DOHH2 (cell line): ENCODE data around the gene FRMPD1.

Experiments
- H3F3A ChIP-seq: fragments of 200-600 bp; sonication (generic), shearing (Covaris generic); 2 replicates; pipeline ENCODE4 v1.6.0; 2016; ENCODE audit warnings: antibody characterized with exemption, mild to moderate bottlenecking; ENCODE audit not compliant: control insufficient read depth, insufficient read depth
- H3K27ac ChIP-seq: fragments of 200-600 bp; sonication (generic); 2 replicates; pipeline ENCODE4 v1.5.1; 2014; ENCODE audit warnings: low read depth, mild to moderate bottlenecking, low read length, moderate library complexity
- H3K27me3 ChIP-seq: fragments of 200-600 bp; sonication (generic); 2 replicates; pipeline ENCODE4 v1.6.1; 2014; ENCODE audit warnings: mild to moderate bottlenecking, low read length, mixed read lengths; ENCODE audit not compliant: control insufficient read depth
- H3K36me3 ChIP-seq: fragments of 200-600 bp; sonication (generic); 2 replicates; pipeline ENCODE4 v1.6.1; 2014; ENCODE audit warnings: mild to moderate bottlenecking, low read length, moderate library complexity, mixed read lengths; ENCODE audit not compliant: control insufficient read depth
- H3K4me1 ChIP-seq: fragments of 200-600 bp; sonication (generic); 2 replicates; pipeline ENCODE4 v1.6.1; 2014; ENCODE audit warnings: mild to moderate bottlenecking, low read length, mixed read lengths; ENCODE audit not compliant: control insufficient read depth
- H3K4me2 ChIP-seq: fragments of 200-600 bp; sonication (generic); 2 replicates; pipeline ENCODE4 v1.6.0; 2014; ENCODE audit warnings: mild to moderate bottlenecking, low read length, moderate library complexity
- H3K4me3 ChIP-seq: fragments of 200-600 bp; sonication (generic); 2 replicates; pipeline ENCODE4 v1.5.1; 2014; ENCODE audit warnings: mild to moderate bottlenecking, low read length, mixed read lengths
- H3K79me2 ChIP-seq: fragments of 200-600 bp; sonication (generic); 2 replicates; pipeline ENCODE4 v1.6.1; 2014; ENCODE audit warnings: mild to moderate bottlenecking, low read length, mixed read lengths; ENCODE audit not compliant: control insufficient read depth
- H3K9me2 ChIP-seq: fragments of 200-600 bp; sonication (generic); replicated peaks from 2 replicates; pipeline ENCODE4 v1.6.1; 2014; ENCODE audit warnings: mild to moderate bottlenecking, low read length, mixed read lengths; ENCODE audit not compliant: control insufficient read depth
- H3K9me3 ChIP-seq: fragments of 200-600 bp; sonication (generic); 2 replicates; pipeline ENCODE4 v1.6.1; 2014; ENCODE audit warnings: antibody characterized with exemption, low read length, mixed read lengths; ENCODE audit not compliant: control insufficient read depth, insufficient read depth
- H4K20me1 ChIP-seq: fragments of 200-600 bp; sonication (generic); 2 replicates; pipeline ENCODE4 v1.6.0; 2014; ENCODE audit warnings: low read depth, mild to moderate bottlenecking, antibody characterized with exemption, low read length, moderate library complexity; ENCODE audit not compliant: control insufficient read depth, insufficient read depth
- EZH2phosphoT487 ChIP-seq: fragments of 200-600 bp; sonication (generic); IDR thresholded peaks from 2 replicates; pipeline ENCODE4 v1.6.1; 2017; ENCODE audit warnings: borderline replicate concordance, mild to moderate bottlenecking, antibody characterized with exemption, low read length, moderate library complexity, mixed read lengths
- TF ChIP-seq, protein P1 (sequence below): fragments of 200-600 bp; sonication (generic); IDR thresholded peaks from one replicate; pipeline ENCODE4 v1.5.1; 2014; ENCODE audit warnings: antibody characterized with exemption, mild to moderate bottlenecking, low read depth, low read length; ENCODE audit not compliant: poor library complexity, severe bottlenecking

FRMPD1 gene

GRCh38 chr9:37707748-37708147, 57.0 kb downstream of the FRMPD1 start:
- H3K4me3 ChIP-seq = no peak overlapping the region
- H3F3A ChIP-seq = no peaks in the 10 kb centered on the region
- no peaks in the 10 kb centered on the region for H3K79me2 ChIP-seq
- no peaks in the 10 kb centered on the region for H3K36me3 ChIP-seq
- H3K27me3 ChIP-seq = peaks cover 34% of the 10 kb centered on the region
- H3K9me2 ChIP-seq = no peaks in the 10 kb centered on the region
- H4K20me1 ChIP-seq = no peaks in the 10 kb centered on the region
- no peaks in the 10 kb centered on the region for H3K9me3 ChIP-seq
- H3K4me1 ChIP-seq = no peaks in the 10 kb centered on the region
- H3K4me2 ChIP-seq = no peak overlapping the region
- TF ChIP-seq, protein P1, sequence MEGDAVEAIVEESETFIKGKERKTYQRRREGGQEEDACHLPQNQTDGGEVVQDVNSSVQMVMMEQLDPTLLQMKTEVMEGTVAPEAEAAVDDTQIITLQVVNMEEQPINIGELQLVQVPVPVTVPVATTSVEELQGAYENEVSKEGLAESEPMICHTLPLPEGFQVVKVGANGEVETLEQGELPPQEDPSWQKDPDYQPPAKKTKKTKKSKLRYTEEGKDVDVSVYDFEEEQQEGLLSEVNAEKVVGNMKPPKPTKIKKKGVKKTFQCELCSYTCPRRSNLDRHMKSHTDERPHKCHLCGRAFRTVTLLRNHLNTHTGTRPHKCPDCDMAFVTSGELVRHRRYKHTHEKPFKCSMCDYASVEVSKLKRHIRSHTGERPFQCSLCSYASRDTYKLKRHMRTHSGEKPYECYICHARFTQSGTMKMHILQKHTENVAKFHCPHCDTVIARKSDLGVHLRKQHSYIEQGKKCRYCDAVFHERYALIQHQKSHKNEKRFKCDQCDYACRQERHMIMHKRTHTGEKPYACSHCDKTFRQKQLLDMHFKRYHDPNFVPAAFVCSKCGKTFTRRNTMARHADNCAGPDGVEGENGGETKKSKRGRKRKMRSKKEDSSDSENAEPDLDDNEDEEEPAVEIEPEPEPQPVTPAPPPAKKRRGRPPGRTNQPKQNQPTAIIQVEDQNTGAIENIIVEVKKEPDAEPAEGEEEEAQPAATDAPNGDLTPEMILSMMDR = no peak
- TF ChIP-seq EZH2phosphoT487 = no peak
- H3K27ac ChIP-seq = no peak overlapping the region

GRCh38 chr9:37710046-37710445, 59.3 kb downstream of the FRMPD1 start:
- peaks cover 30% of the 10 kb centered on the region for H3K27me3 ChIP-seq
- no peaks in the 10 kb centered on the region for H3K9me2 ChIP-seq
- H3K9me3 ChIP-seq = no peaks in the 10 kb centered on the region
- H3K36me3 ChIP-seq = no peaks in the 10 kb centered on the region
- TF ChIP-seq, protein P1 = no peak
- TF ChIP-seq EZH2phosphoT487 = no peak
- H3K4me2 ChIP-seq = no peak overlapping the region
- no peaks in the 10 kb centered on the region for H4K20me1 ChIP-seq
- no peak overlapping the region for H3K4me3 ChIP-seq
- no peak overlapping the region for H3K27ac ChIP-seq
- no peaks in the 10 kb centered on the region for H3F3A ChIP-seq
- H3K79me2 ChIP-seq = no peaks in the 10 kb centered on the region
- H3K4me1 ChIP-seq = no peaks in the 10 kb centered on the region

DNA sequence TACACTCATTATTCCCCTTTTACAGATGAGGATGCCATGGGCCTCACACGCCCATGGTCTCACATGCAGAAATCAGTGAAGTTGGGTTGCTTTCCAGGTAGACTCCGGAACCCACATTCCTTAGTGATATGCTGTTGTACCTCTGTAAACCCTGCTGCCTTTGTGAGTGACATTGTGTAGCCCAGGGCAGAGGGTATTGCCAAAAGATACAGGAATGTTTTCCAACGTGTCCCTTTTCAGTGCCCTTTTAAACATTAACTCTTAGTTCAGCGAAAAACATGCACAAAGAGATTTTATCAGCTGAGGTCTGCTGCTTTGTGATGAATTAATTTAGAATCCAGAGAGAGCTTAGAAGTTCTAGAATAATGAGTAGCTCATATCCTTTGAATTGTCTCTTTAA, 64.5 kb downstream of the FRMPD1 start:
- Histone ChIP-seq H3K9me2 (no peaks in the 10 kb centered on the region), H4K20me1 (no peaks in the 10 kb centered on the region), H3K27me3 (0 out of 2 replicates have a peak, but pooled peaks cover 6% of the 10 kb centered on the region), H3K4me2 (no peak overlapping the region), H3K27ac (no peak overlapping the region), H3K36me3 (no peaks in the 10 kb centered on the region), H3F3A (no peaks in the 10 kb centered on the region), H3K79me2 (no peaks in the 10 kb centered on the region), H3K4me3 (no peak overlapping the region), H3K9me3 (no peaks in the 10 kb centered on the region), H3K4me1 (no peaks in the 10 kb centered on the region)
- TF ChIP-seq, protein P1 = no peak
- no peak for TF ChIP-seq EZH2phosphoT487
